Right lobe of liver (tissue), 6 donors: Measurements from ENCODE around the gene TRIM22. TPM values are rescaled to one million over a fixed set of nuclear protein-coding genes. Genes with fewer than 3 reads are reported as not detected.

Experiments used
- ATAC-seq, 4 donors: fragments of 200-7000 bp; cut with Tn5 transposase; one replicate each; pipeline ENCODE4 v1.9.1; 2020; ENCODE audit warnings: mild to moderate bottlenecking in 4 of 4, moderate library complexity in 4 of 4
- DNase-seq, 3 donors: peaks; one replicate each; pipeline ENCODE4 v3.0.0-alpha.2; 2020
- H3K27ac ChIP-seq, 3 donors: fragments of 200-600 bp; one replicate each; pipeline ENCODE4 v1.8.0; 2022
- H3K27me3 ChIP-seq, 2 donors: fragments of 200-600 bp; one replicate each; pipeline ENCODE4 v1.8.0; 2022
- H3K36me3 ChIP-seq, 4 donors: fragments of 200-600 bp; sonication (generic) in 1 of 4; one replicate each; pipeline versions ENCODE4 v1.5.1 to v1.8.0; 2017 to 2022; ENCODE audit warnings: control low read depth in 1 of 4
- H3K4me1 ChIP-seq, 4 donors: fragments of 200-600 bp; sonication (generic) in 1 of 4; one replicate each; pipeline versions ENCODE4 v1.5.1 to v1.8.0; 2017 to 2022; ENCODE audit warnings: control low read depth in 1 of 4
- H3K4me3 ChIP-seq, 3 donors: fragments of 200-600 bp; one replicate each; pipeline ENCODE4 v1.8.0; 2022
- H3K9me3 ChIP-seq, 4 donors: fragments of 200-600 bp; sonication (generic) in 1 of 4; one replicate each; pipeline versions ENCODE4 v1.5.1 to v1.8.0; 2017 to 2022; ENCODE audit warnings: control low read depth in 1 of 4
- CTCF ChIP-seq, 4 donors: fragments of 200-600 bp in 3 of 4; fragments of 450-650 bp in 1 of 4; IDR thresholded peaks; one replicate each; pipeline versions ENCODE4 v1.5.1 to v1.8.0; 2016 to 2022; ENCODE audit warnings: antibody characterized with exemption in 4 of 4, mild to moderate bottlenecking in 2 of 4
- POLR2A ChIP-seq: fragments of 450-650 bp; IDR thresholded peaks from one replicate; pipeline ENCODE4 v1.6.1; 2017; ENCODE audit warnings: antibody characterized with exemption, mild to moderate bottlenecking
- WGBS: methylation state at CpG from one replicate; pipeline ENCODE4 v1.1.6; 2018; ENCODE audit warnings: low coverage, low lambda C conversion rate; ENCODE audit not compliant: insufficient coverage; ENCODE audit errors: missing lambda C conversion rate; 5-methylcytosine and 5-hydroxymethylcytosine counted together
- intact Hi-C, 2 donors: fragments of 100-400 bp; cut with DNase I; formaldehyde crosslinking; loops; one replicate each; pipeline versions ENCODE4 v1.11.2 to v1.14.1; 2022
- total RNA-seq, 6 experiments: library from RNA; depleted of rRNA in 2 of 6; stranded (reverse); fragments of >200 nt in 2 of 6; fragmentation: NEBNext Ultra II Directional in 3 of 6; extraction: Animal tissue kit (Norgen Biotek cat#: 25700) in 3 of 6; gene quantifications; one replicate each; pipeline versions ENCODE4 v1.1.0 to v1.2.4, GENCODE V29; 2016 to 2023
- donor health status: DM: no; HTN: yes; CAD: no.
- donor health status: DM: no; HTN: no; CAD: no.
- donor health status: DM: no; HTN: no; CAD: no.
- donor health status: DM: no; HTN: yes; CAD: no.
- donor health status: DM: no; HTN: yes; CAD: no.

The TRIM22 gene
- total RNA-seq, 6 experiments from 2014 or later = 10.0 to 29.1 (median 13.8) TPM

DNA sequence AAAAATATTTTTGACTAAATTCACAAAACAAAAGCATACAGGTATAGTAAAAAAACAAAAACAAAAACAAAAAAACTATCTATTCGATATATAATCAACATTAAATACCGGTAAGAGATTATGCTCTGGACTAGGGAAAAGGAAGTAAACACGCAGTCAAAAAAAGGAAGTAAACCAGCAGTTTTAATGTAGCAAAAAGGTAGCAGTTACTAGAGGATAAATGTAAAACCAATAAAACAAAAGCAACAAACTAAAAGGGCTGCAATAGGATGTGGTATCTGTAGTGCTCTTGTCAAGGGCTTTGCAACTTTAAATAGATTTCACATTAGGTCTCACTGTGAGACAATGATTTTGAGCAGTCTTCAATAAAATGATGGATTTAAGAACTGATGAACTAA lies 2.4 kb downstream of the TRIM22 start:
- ATAC-seq (peak in 1 of 4 donors; percentile 7), DNase-seq (no peak)
- Histone ChIP-seq H3K36me3 (no peaks in the 10 kb centered on the region), H3K27ac (peak overlapping the region in 1 of 3 donors; percentile 75), H3K4me3 (peak overlapping the region in 1 of 3 donors; percentile 2), H3K4me1 (no peaks in the 10 kb centered on the region), H3K27me3 (no peaks in the 10 kb centered on the region), H3K9me3 (no peaks in the 10 kb centered on the region)
- 38% methylated on average over 3 of the region's 3 CpGs for WGBS
- intact Hi-C loops = no loop called here
- TF ChIP-seq CTCF (IDR thresholded peaks at IDR 0.05) (no peak), POLR2A (no peak)

DNA sequence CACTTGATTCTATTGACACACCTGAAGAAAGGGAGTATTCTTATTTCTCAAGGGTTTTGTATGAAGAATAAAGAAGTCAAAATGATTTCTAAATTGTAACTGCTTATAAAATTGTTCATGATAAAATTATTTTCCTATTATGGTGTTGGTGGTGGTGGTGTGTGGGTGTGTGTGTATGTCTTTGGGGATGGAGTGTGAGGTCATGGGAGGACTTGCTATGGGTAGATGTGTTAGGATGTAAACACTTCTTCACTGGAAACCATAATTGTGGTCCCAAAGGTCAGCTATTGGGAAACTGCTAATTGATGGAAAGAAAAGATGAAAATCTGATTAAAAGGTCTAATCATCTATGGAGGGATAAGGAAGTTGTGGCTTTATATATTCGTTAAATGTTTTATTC lies 5.1 kb downstream of the TRIM22 start:
- 83% methylated on average over 1 of the region's 1 CpG for WGBS
- Histone ChIP-seq H3K27me3 (no peaks in the 10 kb centered on the region), H3K27ac (no peak overlapping the region), H3K4me1 (no peaks in the 10 kb centered on the region), H3K4me3 (no peak overlapping the region), H3K36me3 (no peaks in the 10 kb centered on the region), H3K9me3 (no peaks in the 10 kb centered on the region)
- intact Hi-C loops = no loop called here
- DNase-seq = no peak
- TF ChIP-seq CTCF (IDR thresholded peaks at IDR 0.05) (no peak), POLR2A (no peak)
- ATAC-seq = no peak

DNA sequence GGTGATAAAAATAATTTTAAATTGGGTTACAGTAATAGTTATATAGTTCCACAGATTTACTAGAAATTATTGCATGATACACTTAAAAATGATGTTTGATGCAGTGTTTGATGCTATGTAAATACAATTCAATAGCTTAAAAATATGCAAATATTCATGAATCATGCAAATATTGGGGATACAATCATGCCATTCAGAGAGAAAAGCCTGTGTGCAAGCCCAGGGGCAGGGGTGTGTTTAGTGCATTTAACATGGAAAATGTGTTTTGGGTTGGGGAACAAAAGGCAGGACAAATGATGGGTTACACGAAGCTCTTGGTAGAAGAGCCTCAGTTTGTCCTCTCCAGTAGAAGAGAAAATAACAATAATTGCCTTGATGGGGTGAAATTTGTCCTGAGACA lies 6.0 kb downstream of the TRIM22 start:
- Histone ChIP-seq H3K36me3 (no peaks in the 10 kb centered on the region), H3K27ac (no peak overlapping the region), H3K4me3 (no peak overlapping the region), H3K4me1 (no peaks in the 10 kb centered on the region), H3K9me3 (no peaks in the 10 kb centered on the region), H3K27me3 (no peaks in the 10 kb centered on the region)
- 70% methylated on average over 1 of the region's 1 CpG for WGBS
- ATAC-seq (no peak), DNase-seq (no peak)
- TF ChIP-seq POLR2A (no peak), CTCF (IDR thresholded peaks at IDR 0.05) (no peak)
- intact Hi-C loops = no loop called here

GRCh38 chr11:5696210-5696609 lies 6.6 kb downstream of the TRIM22 start:
- no peak for TF ChIP-seq POLR2A
- TF ChIP-seq CTCF (IDR thresholded peaks at IDR 0.05) = no peak
- H3K9me3 ChIP-seq = no peaks in the 10 kb centered on the region
- intact Hi-C loops = no loop called here
- H3K27me3 ChIP-seq = no peaks in the 10 kb centered on the region
- 60% methylated on average over 2 of the region's 2 CpGs for WGBS
- H3K36me3 ChIP-seq = no peaks in the 10 kb centered on the region
- DNase-seq (no peak), ATAC-seq (no peak)
- no peak overlapping the region for H3K4me3 ChIP-seq
- H3K27ac ChIP-seq = no peak overlapping the region
- no peaks in the 10 kb centered on the region for H3K4me1 ChIP-seq

DNA sequence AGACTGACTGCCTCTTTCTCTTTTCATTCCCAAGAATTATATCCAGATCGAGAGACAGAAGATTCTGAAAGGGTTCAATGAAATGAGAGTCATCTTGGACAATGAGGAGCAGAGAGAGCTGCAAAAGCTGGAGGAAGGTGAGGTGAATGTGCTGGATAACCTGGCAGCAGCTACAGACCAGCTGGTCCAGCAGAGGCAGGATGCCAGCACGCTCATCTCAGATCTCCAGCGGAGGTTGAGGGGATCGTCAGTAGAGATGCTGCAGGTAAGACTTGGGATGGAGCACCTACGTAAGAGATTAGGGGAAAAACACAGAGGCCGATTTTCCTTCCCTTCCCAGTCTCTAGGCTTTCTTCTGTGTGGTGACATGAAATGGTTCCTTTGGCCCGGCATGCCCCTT lies 8.7 kb downstream of the TRIM22 start:
- Histone ChIP-seq H3K27ac (no peak overlapping the region), H3K4me3 (no peak overlapping the region), H3K27me3 (no peaks in the 10 kb centered on the region), H3K4me1 (no peaks in the 10 kb centered on the region), H3K36me3 (no peaks in the 10 kb centered on the region), H3K9me3 (no peaks in the 10 kb centered on the region)
- no peak for ATAC-seq
- no peak for DNase-seq
- TF ChIP-seq POLR2A (no peak), CTCF (IDR thresholded peaks at IDR 0.05) (no peak)
- intact Hi-C loops = no loop called here
- WGBS = 88% methylated on average over 4 of the region's 7 CpGs
